ENCODE measurements around the gene MVB12B.
A peak's percentile ranks its signal among the peaks of the same experiment; 100 is the strongest.

The MVB12B gene

DNA sequence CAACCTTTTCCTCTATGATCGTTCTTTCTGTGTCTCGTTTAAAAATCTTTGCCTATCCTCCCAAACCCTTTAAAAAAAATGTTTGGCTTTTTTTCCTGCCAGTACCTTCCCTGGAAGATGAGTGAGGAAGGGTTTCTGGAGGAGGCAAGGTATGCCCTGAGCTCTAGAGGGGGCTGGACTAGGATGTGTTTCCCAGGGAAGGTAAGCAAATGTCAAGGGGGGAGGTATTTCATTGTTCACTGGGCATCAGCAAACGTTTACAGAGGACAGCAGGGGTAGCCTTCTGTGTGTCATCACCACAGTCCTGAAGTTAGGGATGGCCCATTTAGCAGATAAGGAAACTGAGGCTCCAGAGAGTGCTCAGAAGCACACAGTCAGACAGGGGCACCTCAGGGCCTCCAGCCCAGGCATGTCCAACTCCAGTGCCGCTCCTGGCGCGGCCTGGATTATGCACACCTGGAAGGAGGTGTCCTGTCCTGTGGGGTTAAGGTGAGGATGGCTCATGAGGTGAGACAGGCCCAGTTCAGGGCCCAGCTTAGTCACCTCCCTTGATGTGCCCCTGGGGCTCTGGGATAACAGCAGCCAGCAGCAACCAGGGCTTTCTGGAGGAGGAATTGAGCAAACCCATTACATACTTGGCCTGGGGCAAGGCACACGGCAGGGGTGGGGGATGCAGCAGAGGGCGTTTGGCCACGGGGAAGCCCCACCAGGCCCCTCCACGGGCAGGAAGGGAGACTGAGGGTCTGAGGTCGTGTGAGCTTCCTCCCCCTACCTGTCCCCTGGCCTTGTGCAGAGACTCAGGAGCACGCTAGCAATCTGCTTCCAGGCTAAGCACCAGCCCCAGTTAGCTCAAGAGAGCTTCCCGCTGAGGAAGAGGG is 186.8 kb downstream of the MVB12B start:
- no peak for DNase-seq

DNA sequence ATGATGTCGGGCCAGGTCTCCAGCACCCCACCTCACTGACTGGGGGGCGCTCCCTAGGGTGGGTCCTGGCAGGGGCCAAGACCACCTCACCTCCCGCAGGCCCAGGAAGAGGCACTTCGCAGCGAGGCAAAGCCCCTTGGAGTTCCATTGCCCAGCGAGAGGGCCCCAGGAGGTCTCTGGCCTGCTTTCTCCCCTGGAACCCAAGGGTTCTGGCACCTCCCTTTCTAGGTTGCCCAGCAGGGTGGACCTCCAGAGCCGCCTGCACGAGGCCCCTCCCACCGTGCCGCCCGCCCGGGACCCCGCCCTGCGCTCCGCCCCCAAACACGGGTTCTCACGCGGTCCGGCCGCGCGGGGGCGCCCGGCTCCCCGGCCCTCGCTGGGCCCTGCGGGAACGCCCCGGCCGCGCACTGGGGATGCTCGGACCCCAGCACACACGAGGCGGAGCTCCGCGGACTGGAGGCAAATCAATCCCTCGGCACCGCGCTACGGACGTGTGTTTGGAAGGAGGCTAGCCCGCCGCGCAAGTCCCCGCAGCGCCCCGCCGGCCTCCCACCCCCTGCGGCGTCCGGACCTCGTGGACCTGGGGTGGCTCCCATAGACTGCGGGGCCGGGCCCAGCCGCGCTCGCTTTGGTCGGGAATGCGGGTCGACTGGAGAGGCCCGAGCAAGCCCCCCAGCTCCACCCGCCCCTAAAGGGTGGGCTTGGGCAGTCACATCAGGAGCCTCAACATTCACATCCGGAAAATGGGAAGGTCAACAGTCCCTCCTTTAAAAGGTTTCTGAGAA is 187.6 kb downstream of the MVB12B start:
- DNase-seq, result peak; percentile 40

DNA sequence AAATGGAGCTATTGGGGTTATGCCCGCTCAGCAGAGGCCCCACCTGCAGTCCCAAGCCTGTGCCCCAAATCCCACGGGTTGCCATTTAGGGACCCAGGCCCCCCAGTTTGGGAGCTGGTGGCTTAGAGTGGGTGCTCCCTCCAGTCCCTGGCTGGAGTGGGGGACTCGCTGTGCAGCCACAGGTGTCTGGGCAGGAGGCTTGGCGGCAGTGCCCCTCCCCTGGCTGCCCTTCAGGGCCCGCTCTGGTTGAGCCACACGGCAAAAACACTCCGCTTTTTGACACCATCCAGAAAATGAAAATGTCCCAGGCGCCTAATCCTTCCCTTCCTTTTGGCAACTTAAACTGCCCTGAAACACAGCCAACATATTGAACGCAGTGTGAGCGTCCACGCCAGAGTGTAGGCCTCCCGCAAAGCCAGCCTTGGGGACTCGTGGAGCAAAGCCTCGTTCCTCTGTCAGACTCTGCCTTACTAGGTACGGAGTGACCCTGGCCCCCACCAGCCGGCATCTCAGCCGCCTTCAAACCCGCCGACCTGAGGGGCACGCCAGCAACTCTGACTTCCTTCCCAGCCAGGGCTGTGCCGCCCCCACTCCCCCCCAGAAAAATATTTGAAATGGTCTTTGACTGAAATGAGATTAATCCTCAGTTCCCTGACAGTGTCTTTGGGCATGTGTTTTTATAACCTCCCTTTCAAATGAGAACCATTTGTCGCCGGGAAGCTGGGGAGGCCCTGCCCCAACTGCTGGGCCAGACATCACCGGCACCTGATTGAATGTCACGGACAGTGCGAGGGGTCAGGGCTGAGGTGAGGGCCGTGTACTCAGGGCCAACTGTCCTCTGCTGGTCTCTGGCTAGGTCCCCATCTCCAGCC is 188.6 kb downstream of the MVB12B start:
- DNase-seq, result no peak

DNA sequence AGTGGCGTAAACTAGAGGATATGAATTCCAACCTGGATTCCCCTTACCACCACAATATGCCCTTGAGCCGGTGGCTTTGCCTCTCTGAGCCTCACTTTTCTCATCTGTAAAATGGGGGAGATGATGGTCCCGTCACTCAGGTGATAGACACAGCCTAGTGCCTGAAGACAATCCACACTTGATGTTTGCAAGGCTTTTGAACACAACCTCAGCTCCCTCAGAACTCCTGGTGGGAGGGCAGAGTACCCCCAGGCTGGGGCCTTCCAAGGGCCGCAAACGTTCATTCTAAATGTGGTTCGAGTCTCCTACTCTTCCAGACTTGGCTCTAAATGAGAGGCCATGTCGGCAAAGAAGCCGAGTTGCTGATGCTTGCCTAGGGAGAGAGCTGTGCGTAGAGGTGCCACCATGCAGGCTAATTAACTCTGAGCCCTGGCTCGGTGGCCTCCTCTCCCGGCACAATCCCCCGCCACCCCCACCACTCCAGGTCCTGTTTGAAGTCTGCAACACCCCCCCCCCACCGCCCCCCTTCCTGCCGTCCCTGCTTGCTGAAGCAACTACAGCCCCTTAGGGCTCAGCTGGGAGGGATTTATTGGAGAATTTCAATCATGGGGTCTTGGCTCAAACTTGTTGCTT is 189.4 kb downstream of the MVB12B start:
- no peak for DNase-seq

DNA sequence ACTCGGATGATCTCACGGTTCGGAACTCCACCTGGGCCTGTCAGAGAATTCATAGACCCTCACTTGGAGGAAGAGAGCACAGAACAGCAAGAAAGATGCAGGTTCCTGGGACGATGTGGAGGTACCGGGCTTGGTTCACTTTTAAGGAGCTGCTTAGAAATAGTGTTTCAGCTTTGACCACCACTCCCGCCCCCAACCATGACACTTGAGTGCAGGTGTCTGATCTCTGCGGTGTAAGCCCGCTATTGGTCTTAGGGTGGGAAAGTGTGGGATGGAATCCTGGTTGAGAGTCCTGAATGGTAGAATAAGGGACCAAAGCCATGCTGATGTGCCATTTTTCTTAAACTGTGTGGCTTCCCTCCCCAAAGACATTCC is 189.9 kb downstream of the MVB12B start:
- DNase-seq, result no peak

DNA sequence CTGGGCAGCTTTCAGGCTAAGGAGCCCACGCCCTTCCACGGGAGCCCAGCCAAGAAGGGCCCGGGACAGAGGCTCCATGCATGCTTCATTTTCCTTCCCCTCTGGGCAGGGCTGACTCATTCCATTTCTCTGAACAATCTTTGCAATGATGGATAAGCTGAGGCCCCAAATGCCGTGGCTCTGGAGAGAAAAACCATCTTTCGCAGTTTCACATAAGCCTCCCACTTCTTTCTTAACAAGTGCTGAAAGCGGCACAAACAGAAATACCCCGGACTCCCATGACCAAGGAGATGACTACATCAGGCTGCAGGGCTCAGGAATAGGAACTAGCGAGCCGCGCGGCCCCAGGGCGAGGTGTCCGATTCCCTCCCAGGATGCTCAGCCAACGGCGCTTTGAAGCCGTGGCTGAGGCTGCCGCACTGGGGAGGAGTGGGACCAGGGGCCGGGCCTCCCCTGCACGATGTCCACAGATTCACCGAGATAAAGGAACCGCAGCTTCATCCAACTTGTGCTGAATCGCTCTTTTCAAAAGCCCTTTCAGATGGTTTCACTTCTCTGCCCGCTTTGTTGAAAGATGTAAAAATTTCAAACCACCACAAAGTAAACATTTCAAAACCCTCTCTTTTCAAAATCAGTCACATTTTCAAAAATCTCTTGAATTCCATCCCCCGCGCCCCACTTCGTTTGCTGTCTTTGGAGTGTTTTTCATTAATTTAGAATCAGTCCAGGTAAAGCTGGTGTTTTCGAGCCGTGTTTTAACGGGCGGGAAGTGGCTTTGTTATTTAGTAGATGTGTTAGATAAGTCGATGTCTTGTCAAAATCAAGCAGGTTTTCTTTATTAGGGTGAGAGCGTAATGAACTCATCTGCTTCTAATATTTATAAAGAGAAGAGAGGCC is 190.6 kb downstream of the MVB12B start:
- DNase-seq, result peak; percentile 43

DNA sequence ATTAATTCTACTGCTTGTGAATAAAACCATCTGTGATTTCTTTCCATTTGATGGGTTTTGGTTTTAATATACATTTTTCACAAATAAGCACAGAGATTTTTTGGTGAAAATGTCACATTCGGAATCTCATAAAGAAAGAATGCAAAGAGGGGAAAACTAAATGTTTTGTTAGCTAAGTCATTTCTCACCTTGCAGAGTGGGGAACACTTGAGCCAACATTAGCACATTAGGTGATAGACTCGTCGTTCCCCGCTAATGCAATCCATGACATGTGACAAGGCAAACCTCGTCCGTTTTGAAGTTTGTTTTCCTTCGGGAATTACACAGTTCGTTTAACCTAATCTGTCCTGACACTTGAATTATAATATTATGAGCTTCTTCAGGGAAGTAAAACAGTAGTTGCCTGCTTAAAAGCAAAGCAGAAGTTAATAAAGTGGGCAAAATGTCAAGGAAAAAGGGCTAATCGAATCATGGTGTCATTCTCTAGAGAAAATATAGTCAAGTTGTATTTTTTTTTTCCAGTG is 191.3 kb downstream of the MVB12B start:
- DNase-seq, result no peak

DNA sequence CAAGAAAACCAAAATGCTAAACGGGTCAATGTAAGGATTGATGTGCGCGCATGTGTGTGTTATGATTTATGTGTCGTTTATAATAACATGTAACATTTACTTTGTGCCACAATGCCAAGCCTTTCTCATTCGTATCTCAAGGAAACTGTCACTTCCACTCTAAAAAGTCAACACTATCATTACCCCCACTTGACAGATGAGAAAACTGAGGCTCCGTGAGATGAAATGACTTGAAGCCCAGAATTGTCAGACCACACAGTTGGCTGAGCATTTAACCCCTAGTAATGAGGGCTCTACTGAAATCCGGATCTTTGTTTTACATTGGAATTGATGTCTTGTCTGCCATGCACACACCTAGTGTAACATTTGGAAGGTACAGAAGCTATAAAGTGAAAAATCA is 192.1 kb downstream of the MVB12B start:
- no peak for DNase-seq

DNA sequence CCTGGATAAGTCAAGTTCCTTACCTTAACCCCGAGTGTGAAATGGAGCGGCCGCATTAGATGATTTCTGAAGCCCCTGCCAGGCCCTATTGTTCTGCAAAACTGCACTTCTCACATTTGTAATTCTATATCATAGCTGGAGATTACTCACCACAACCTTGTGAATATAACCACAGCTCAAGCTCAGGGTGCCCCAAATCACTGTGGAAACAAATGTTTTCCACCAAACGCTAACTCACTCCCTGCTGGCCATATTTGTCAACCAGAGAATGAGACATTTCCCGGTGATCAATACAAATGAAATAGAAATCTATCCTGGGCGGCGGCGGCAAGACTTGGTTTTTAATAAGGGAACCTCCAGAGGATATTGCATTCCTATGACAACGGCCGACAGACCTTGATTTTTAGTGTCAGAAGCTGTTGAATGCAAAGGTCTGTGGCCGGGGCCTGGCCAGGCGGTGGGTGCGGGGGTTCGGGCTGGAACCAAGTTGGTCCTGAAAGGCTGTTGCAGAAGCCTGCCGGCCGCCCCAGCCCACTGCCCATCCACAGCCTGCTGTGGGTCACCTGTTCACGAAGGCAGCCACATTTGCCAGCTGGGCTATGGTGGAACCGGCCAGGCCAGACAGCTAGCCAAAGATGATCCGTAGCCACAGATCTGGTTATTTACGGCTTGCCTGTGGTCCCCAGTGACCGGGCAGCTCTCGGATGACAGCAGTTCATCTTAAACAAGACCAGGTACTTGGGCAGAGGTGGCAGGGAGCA is 193.2 kb downstream of the MVB12B start:
- DNase-seq, result peak; percentile 48

DNA sequence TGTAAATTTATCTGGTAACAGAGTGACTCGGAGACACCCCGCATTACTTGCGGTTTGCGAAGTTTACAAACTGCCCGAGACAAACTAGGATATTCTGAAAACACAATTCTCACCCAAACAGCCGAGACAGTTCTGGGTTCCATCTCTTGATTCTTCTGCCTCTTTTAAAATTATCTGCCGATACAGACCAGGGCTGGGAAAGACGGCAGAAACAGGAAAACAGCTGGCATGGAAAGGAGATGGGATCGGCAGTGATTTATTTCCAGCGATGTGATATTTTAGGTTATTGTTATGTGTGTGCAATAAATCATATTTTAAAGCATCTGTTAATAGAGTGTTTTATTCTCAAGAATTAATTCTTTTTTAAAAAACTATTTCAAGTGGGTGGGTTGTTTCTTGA is 193.8 kb downstream of the MVB12B start:
- DNase-seq, result no peak

DNA sequence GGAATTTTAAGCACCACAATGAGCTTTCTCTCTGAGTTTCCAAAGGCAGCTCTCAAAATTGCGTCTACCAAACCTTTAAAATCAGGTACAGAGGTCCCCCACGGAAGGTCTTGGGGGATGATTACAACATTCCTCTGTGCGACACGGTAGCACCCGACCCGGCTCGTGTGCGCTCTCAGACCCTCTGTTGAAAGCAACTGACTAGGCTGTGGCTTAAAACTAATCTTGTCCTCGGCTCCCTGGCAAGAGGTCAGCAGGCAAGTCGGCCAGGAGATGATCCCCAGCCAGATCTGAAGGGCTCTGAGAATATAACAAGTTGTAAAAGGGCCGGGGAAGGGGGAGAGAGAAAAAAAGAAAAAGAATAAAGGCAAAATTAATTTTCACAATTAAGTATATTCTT is 194.5 kb downstream of the MVB12B start:
- DNase-seq, result no peak

DNA sequence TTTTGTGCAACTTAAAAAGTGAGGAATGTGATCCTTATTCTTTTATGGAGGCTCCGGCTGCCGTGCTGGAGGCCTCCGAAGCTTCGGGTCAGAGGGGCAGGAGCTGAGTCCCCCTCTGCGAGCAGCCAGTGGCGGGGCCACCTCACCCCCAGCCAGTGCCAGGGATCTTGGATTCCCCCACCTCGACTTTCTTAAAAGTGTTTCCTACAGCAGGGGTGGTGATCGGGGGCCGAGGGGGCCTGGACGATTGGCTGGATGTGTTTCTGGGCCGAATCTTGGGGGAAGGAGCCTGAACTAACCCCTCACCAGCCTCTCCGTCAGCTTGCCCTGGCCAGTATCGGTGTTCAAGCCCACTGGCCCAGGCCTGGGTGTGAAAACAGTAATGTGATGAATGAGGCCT is 194.9 kb downstream of the MVB12B start:
- no peak for DNase-seq

DNA sequence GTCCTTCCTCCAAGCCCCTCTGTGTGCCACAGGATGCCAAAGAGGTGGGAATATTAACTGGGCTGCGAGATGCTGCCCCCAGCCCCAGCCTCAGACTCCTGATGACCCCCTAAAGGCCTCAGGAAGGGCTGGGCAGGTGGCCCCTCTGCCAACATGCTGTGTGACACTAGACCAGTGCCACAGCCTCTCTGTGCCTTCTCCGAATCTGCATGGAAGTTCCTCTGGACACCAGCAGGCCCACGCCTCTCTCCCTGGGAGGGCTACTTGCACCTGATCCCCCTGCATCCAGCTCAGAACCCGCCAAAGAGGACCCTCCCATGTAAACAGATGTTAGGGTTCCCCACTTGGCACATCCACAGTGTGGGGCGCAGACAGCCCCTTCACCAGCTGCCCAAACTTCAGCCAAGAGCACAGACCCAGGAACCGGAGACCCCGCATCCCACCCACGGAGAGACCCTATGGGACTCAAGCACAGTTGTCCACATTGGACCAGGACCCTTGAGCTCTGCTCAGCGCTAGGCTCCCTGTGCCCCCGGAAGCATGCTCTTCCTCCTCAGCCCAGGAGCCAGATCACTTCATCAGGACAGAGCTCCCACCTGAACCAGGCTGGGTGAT is 195.5 kb downstream of the MVB12B start:
- DNase-seq, result no peak

DNA sequence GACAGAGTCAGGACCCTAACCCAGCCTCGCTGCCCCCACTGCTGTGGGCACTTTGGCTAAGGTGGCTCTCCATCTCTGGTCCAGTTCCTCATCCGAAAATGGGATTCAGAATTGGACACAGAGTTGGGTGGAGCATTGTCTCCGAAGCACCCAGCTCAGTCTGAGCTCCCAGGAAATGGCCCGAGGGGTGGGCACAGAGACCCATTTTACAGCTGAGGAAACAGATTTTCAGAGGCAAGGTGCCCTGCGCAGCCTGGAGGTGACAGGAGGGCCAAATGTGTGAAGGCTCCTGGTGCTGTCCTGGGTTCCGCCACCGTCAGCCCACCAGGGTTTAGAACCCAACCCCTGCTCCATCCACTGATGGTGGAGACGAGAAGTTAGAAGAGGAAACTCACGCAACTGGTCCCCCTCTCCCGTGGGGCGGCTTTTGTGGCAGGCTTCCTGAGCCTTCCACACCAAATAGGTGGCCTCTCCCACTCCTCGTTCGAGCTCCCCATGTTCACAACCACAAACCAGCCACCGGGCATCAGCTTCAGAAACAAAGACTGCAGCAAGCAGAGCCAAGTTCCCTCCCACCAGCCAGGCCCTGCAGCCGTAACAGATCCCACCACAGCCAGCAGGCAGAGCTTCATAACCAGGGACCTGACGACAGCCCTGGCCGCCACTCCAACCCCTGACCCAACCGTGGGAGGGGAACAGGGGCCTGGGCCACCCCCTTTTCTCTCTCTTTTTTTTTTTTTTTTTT is 196.2 kb downstream of the MVB12B start:
- DNase-seq, result no peak

DNA sequence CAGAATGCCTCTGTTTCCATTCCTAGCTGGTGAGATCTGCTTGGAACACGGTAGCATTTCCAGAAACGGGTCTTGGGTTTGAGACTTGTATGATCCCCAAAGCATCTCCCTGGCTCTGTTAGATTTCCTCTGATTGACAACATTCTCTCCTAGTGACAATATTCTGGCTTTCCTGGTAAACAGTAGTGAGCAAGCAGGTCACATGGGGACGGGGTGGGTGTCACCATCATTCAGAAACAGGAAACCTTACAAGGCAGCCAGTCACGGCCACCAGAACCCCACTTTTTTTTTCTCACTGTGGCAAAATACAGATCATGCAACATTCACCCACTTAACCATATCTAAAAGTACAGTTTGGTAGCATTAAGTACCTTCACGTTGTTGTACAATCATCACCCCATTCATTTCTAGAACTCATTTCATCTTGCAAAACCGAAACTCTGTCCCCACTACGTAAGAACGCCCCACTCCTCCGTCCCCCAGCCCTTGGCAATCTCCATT is 197.0 kb downstream of the MVB12B start:
- DNase-seq, result peak; percentile 66

DNA sequence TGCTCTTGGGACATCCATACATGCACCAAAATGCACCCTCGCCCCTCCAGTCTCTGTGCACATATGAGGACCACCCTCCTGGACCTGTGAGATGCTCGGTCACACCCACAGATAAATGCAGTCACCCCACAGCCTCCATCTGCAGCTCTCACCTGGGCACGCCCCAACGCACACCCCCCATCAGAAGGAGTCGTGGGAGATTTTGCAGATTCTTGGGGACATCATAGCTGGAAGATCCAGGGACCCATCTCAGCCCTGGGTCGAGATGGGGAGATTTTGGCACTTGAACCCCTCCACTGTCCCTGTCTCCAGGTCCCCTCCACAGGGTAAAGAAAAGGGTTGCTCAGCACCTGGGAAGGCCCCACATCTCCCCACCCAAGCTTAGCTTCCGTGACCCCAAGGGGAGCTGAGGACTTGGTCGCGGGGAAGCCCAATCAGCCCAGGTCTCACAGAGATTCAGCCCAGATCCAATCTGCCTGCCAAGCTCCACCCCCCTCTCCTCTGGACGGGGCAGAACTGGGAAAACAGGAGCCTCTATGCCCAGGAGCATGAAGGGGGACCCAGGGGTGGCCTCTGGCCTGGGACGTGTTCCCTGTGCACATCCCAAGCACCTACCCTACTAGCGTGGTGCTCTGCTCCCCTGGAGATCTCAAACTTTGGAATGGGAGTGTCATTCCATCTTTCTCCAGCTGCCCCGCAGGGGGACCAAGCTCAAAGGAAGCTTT is 197.9 kb downstream of the MVB12B start:
- no peak for DNase-seq

DNA sequence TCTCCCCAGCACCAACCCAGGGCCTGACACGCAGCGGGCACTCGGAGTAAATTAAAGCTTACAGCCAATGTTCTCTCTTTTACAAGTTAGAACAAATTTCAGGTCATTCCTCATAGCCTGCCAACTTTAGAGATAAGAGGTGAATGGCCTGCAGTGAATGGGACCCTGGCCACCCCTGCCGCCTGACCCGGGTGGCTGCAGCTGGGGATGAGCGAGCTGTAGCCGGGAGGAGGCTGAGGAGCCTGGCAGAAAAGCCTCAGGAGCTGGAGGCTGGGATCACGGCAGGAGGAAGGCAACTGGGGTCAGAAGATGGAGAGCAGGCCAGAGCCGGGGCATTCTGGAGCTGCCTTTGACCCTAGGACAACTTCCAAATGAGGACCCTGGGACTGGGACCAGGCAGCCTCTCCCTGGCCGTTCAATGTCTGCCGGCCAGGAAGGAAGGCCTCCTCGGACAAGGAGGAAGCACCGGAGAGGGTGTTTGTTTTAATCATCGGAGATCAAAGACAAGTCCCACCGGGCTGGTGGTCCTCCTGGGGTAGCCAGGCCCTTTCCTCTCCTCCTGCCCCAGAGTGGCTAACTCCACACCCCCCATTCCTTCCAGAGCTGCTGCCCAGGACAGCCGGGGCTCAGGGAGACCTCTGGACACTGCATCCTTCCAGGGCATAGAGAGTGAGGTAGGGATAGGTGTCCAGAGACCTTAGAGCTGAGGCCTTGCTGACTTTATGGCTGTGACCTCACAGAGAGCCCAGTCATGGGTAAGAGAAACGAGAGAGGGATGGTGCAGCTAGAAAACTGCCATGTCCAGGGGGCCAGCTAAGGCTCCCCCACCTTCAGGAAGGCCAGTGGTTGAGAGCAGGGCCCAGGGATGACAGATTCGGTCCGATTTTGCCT is 199.8 kb downstream of the MVB12B start:
- no peak for DNase-seq

Measured in CD4-positive, alpha-beta T cell treated with Interleukin-4 for 4 hours (primary cell).